Peyer's patch (tissue), 4 donors: ENCODE data around the gene KHDC4.

Experiments used
- POLR2A ChIP-seq, 2 donors: fragments of 450-650 bp; IDR thresholded peaks; one replicate each; pipeline ENCODE4 v1.5.1; 2017; ENCODE audit warnings: antibody characterized with exemption in 2 of 2, mild to moderate bottlenecking in 2 of 2, moderate library complexity in 2 of 2
- TF ChIP-seq, protein P1 (sequence below), 6 experiments: fragments of 450-650 bp in 4 of 6; fragments of 200-600 bp in 2 of 6; sonication (generic) in 1 of 6; IDR thresholded peaks; one replicate each; pipeline ENCODE4 v1.5.1; 2017 to 2019; ENCODE audit warnings: antibody characterized with exemption in 6 of 6, mild to moderate bottlenecking in 3 of 6, moderate library complexity in 1 of 6

DNA sequence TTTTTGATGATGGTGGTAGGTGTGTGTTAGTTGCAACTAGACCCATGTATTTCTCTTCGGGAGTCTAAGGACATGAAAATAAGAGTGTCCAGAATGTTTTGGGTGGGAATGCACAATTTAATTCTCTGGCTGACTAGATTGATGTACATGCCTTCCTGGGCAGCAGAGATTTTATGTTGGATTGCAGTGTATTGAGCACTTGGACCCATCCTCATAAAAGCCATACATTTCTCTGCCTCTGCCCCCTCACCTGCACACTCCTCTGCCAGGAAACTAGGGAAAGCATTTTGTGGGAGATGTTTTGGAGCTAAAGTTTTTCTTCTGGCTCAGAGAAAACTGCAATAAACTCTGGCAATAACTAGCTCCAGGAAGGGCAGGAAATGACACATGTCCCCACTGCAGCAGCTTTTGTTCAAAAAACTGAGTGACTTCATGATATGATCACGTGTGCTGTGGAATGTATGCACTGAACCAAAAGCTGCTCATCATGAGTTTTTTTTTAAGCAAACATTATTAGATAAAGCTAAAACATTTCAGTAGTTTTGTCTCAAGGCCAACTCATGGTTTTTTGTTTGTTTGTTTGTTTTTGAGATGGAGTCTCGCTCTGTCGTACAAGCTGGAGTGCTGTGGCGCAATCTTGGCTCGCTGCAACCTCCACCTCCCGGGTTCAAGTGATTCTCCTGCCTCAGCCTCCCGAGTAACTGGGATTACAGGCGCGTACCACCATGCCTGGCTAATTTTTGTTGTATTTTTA is 40.6 kb downstream of the KHDC4 start:
- TF ChIP-seq, protein P1, sequence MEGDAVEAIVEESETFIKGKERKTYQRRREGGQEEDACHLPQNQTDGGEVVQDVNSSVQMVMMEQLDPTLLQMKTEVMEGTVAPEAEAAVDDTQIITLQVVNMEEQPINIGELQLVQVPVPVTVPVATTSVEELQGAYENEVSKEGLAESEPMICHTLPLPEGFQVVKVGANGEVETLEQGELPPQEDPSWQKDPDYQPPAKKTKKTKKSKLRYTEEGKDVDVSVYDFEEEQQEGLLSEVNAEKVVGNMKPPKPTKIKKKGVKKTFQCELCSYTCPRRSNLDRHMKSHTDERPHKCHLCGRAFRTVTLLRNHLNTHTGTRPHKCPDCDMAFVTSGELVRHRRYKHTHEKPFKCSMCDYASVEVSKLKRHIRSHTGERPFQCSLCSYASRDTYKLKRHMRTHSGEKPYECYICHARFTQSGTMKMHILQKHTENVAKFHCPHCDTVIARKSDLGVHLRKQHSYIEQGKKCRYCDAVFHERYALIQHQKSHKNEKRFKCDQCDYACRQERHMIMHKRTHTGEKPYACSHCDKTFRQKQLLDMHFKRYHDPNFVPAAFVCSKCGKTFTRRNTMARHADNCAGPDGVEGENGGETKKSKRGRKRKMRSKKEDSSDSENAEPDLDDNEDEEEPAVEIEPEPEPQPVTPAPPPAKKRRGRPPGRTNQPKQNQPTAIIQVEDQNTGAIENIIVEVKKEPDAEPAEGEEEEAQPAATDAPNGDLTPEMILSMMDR (IDR thresholded peaks at IDR 0.05) = no peak
- no peak for TF ChIP-seq POLR2A (IDR thresholded peaks at IDR 0.05)
